ENCODE measurements around the gene NHLH2.

DNA sequence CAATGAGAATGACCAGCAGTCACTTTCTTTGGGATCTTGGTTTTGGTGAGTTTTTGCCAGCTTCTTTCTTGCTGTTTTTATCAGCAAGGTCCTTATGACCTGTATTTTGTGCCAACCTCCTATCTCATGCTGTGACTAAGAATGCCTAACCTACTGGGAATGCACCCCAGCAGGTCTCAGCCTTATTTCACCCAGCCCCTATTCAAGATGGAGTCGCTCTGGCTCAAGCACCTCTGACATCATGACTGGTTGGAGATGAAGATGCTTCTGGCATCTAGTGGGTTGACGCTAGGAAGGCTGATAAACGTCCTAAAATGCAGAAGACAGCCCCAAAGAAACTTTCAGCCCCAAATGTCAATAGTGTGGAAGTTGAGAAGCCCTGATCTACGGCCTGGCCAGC, 33.6 kb upstream of the NHLH2 start:
- TF ChIP-seq, protein P1, sequence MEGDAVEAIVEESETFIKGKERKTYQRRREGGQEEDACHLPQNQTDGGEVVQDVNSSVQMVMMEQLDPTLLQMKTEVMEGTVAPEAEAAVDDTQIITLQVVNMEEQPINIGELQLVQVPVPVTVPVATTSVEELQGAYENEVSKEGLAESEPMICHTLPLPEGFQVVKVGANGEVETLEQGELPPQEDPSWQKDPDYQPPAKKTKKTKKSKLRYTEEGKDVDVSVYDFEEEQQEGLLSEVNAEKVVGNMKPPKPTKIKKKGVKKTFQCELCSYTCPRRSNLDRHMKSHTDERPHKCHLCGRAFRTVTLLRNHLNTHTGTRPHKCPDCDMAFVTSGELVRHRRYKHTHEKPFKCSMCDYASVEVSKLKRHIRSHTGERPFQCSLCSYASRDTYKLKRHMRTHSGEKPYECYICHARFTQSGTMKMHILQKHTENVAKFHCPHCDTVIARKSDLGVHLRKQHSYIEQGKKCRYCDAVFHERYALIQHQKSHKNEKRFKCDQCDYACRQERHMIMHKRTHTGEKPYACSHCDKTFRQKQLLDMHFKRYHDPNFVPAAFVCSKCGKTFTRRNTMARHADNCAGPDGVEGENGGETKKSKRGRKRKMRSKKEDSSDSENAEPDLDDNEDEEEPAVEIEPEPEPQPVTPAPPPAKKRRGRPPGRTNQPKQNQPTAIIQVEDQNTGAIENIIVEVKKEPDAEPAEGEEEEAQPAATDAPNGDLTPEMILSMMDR (tag by site-specific recombination; IDR thresholded peaks at IDR 0.05), result no peak
- TF ChIP-seq PRDM1 (tag by site-specific recombination; IDR thresholded peaks at IDR 0.05) (no peak), ZFP3 (tag by site-specific recombination; IDR thresholded peaks at IDR 0.05; ENCODE audit: low read depth) (no peak), SP2 (tag by site-specific recombination; IDR thresholded peaks at IDR 0.05) (no peak), ZNF560 (tag by site-specific recombination; IDR thresholded peaks at IDR 0.05; ENCODE audit: borderline replicate concordance) (no peak), ZIC2 (tag by site-specific recombination; IDR thresholded peaks at IDR 0.05) (no peak), ZNF660 (tag by site-specific recombination; IDR thresholded peaks at IDR 0.05) (no peak), IKZF3 (tag by site-specific recombination; IDR thresholded peaks at IDR 0.05) (no peak)

Measured in HEK293 (cell line).